HG03060 (cell line): Measurements from ENCODE around the gene SLC25A10.
"Not testable (repeated sequence)": the region's sequence is repeated elsewhere in the genome, so short reads cannot be mapped to it uniquely, and the experiment has no call there.

Experiments
- ATAC-seq: cut with Tn5 transposase; IDR thresholded peaks from one replicate; pipeline ENCODE4 v1.9.1; 2021; ENCODE audit warnings: low read depth, moderate number of reproducible peaks; ENCODE audit not compliant: unreplicated experiment

SLC25A10 gene

GRCh38 chr17:81711814-81712467 is at the start of gene SLC25A10:
TSS of gene SLC25A10 (plus strand) at chr17:81712284. CDS start at chr17:81712427, 143 bp downstream.
- ATAC-seq = no peak

GRCh38 chr17:81664051-81664470 is 48.0 kb upstream of the SLC25A10 start:
- ATAC-seq = no peak

GRCh38 chr17:81665205-81666091 is 46.6 kb upstream of the SLC25A10 start:
- ATAC-seq = no peak

GRCh38 chr17:81666092-81666341 is 46.1 kb upstream of the SLC25A10 start:
- ATAC-seq = no peak

GRCh38 chr17:81666342-81667191 is 45.5 kb upstream of the SLC25A10 start, which contains the start of the genes CCDC137 and OXLD1:
TSS of gene CCDC137 (plus strand) at chr17:81666737. CDS start at chr17:81666767, 30 bp downstream.
TSS of gene OXLD1 (minus strand) at chr17:81666605. CDS start at chr17:81666577, 28 bp downstream.
- peak; percentile 89 for ATAC-seq

- no peak for ATAC-seq
Observed at GRCh38 chr17:81667754-81668153, 44.3 kb upstream of the SLC25A10 start.

- no peak for ATAC-seq
Observed at GRCh38 chr17:81672504-81672903, 39.6 kb upstream of the SLC25A10 start.

GRCh38 chr17:81672954-81673353 is 39.1 kb upstream of the SLC25A10 start:
- no peak for ATAC-seq

- ATAC-seq = no peak
Observed at GRCh38 chr17:81673561-81674258, 38.4 kb upstream of the SLC25A10 start.

- ATAC-seq = not testable (repeated sequence)
Observed at GRCh38 chr17:81675515-81676221, 36.4 kb upstream of the SLC25A10 start.

- no peak for ATAC-seq
Observed at GRCh38 chr17:81676906-81677305, 35.2 kb upstream of the SLC25A10 start.

GRCh38 chr17:81680150-81680549 is 31.9 kb upstream of the SLC25A10 start:
- ATAC-seq = no peak

- no peak for ATAC-seq
Observed at GRCh38 chr17:81681672-81682071, 30.4 kb upstream of the SLC25A10 start.

GRCh38 chr17:81682565-81683207 is 29.4 kb upstream of the SLC25A10 start:
- no peak for ATAC-seq

GRCh38 chr17:81683208-81683583 is 28.9 kb upstream of the SLC25A10 start:
- ATAC-seq = no peak

GRCh38 chr17:81683584-81684441 is 28.3 kb upstream of the SLC25A10 start, which contains the start of the genes ARL16 and HGS:
TSS of gene ARL16 (minus strand) at chr17:81683797. CDS start at chr17:81683753, 44 bp downstream.
TSS of gene HGS (plus strand) at chr17:81684011. CDS start at chr17:81684067, 56 bp downstream.
- ATAC-seq = peak; percentile 96

GRCh38 chr17:81684442-81684911 is 27.6 kb upstream of the SLC25A10 start:
- no peak for ATAC-seq

GRCh38 chr17:81685108-81685507 is 27.0 kb upstream of the SLC25A10 start:
- no peak for ATAC-seq
